ENCODE measurements around the gene TRIM45. TPM values are rescaled to one million over a fixed set of nuclear protein-coding genes. Genes with fewer than 3 reads are reported as not detected.

TRIM45 gene
- total and polyA plus RNA-seq, 7 donors: 3.3 to 25.4 (median 10.9) TPM

GRCh38 chr1:117143871-117144270, 22.3 kb upstream of the TRIM45 start:
- H3K27me3 ChIP-seq (ENCODE audit: insufficient read depth in 3 of 3, low read length in 2 of 3): no peaks in the 10 kb centered on the region
- ATAC-seq (no peak), DNase-seq (no peak)
- no peaks in the 10 kb centered on the region for H3K9me3 ChIP-seq
- H3K36me3 ChIP-seq (ENCODE audit: insufficient read depth in 1 of 2, low read depth in 1 of 2): no peaks in the 10 kb centered on the region
- H3K27ac ChIP-seq: no peak overlapping the region
- no peak overlapping the region for H3K4me3 ChIP-seq
- WGBS, 3 donors: 49 to 72% (median 59%) methylated on average over 3 of the region's 3 CpGs
- peaks cover 10% of the 10 kb centered on the region for H3K4me1 ChIP-seq
- intact Hi-C loops (cut with DNase I): no loop called here
- no peak for TF ChIP-seq CTCF (IDR thresholded peaks at IDR 0.05)

DNA sequence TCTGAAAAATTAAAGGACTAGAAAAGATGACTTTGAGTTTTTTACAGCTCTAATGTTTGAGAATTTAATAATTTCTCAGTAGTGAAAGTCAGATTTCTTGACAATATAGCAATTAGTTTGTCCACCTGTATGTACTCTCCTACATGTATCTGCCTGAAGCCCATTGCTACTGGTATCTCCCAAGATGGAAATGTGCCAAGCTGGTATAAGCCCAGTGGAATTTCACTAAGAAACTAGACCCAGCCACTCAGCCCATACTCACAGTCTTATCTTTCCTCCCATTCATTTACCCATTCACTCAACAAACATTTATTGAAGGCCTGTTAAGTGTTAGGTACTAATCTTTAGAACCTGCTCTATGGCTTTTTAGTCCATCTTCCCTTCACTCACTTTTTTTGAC, 21.6 kb upstream of the TRIM45 start:
- intact Hi-C loops (cut with DNase I): no loop called here
- Histone ChIP-seq H3K9me3 (no peaks in the 10 kb centered on the region), H3K4me3 (no peak overlapping the region), H3K27me3 (ENCODE audit: insufficient read depth in 3 of 3, low read length in 2 of 3) (no peaks in the 10 kb centered on the region), H3K27ac (no peak overlapping the region), H3K36me3 (ENCODE audit: insufficient read depth in 1 of 2, low read depth in 1 of 2) (no peaks in the 10 kb centered on the region), H3K4me1 (peaks cover 4% of the 10 kb centered on the region)
- DNase-seq (no peak), ATAC-seq (no peak)
- TF ChIP-seq CTCF (IDR thresholded peaks at IDR 0.05): no peak

DNA sequence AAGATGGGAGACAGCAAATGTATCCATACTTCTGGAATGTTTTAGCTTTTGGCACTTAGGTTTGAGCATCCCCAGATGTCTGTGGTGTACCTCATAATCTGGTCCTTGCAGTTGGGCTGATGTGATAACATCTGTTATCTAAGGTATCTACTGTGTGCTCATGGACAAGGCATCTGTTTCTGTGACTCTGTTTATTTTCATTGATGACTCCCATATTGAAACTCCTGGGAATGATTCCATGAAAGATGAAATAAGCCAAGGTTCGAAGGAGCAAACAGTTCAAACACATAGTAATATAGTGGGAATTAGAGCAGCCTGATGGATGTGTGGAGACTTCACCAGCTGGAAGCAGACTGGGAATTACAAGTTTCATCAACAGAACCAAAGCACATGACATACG, 20.7 kb upstream of the TRIM45 start:
- Histone ChIP-seq H3K36me3 (ENCODE audit: insufficient read depth in 1 of 2, low read depth in 1 of 2) (no peaks in the 10 kb centered on the region), H3K27ac (no peak overlapping the region), H3K9me3 (no peaks in the 10 kb centered on the region), H3K4me1 (no peaks in the 10 kb centered on the region), H3K27me3 (ENCODE audit: insufficient read depth in 3 of 3, low read length in 2 of 3) (no peaks in the 10 kb centered on the region), H3K4me3 (no peak overlapping the region)
- intact Hi-C loops (cut with DNase I): no loop called here
- DNase-seq (no peak), ATAC-seq (no peak)
- no peak for TF ChIP-seq CTCF (IDR thresholded peaks at IDR 0.05)
- 86 to 91% (median 90%) methylated on average over 2 of the region's 2 CpGs for WGBS, 3 donors

- H3K27me3 ChIP-seq (ENCODE audit: insufficient read depth in 3 of 3, low read length in 2 of 3): no peaks in the 10 kb centered on the region
- intact Hi-C loops (cut with DNase I): no loop called here
- 68 to 84% (median 80%) methylated on average over 1 of the region's 1 CpG for WGBS, 3 donors
- DNase-seq: no peak
- H3K27ac ChIP-seq: no peak overlapping the region
- H3K36me3 ChIP-seq (ENCODE audit: insufficient read depth in 1 of 2, low read depth in 1 of 2): no peaks in the 10 kb centered on the region
- TF ChIP-seq CTCF (IDR thresholded peaks at IDR 0.05): no peak
- H3K9me3 ChIP-seq: no peaks in the 10 kb centered on the region
- H3K4me1 ChIP-seq: no peaks in the 10 kb centered on the region
- H3K4me3 ChIP-seq: no peak overlapping the region
- no peak for ATAC-seq
These were observed 17.0 kb upstream of the TRIM45 start for GRCh38 chr1:117138561-117138960.

GRCh38 chr1:117138106-117138505, 16.6 kb upstream of the TRIM45 start:
- DNase-seq (no peak), ATAC-seq (no peak)
- intact Hi-C loops (cut with DNase I): no loop called here

More at GRCh38 chr1:117138106-117138505, 16.6 kb upstream of the TRIM45 start:
- Histone ChIP-seq H3K9me3 (no peaks in the 10 kb centered on the region), H3K36me3 (ENCODE audit: insufficient read depth in 1 of 2, low read depth in 1 of 2) (no peaks in the 10 kb centered on the region), H3K4me1 (no peaks in the 10 kb centered on the region), H3K27ac (no peak overlapping the region), H3K27me3 (ENCODE audit: insufficient read depth in 3 of 3, low read length in 2 of 3) (no peaks in the 10 kb centered on the region), H3K4me3 (no peak overlapping the region)
- no peak for TF ChIP-seq CTCF (IDR thresholded peaks at IDR 0.05)
- WGBS, 3 donors: 82 to 92% (median 90%) methylated on average over 3 of the region's 3 CpGs
